Trophoblast cell (in vitro differentiated cells and primary cell): ENCODE data around the gene AMBP.

Source experiments
- DNase-seq, 2 donors: peaks; one replicate each; pipeline ENCODE4 v3.0.0-alpha.2; 2016
- H2AFZ ChIP-seq: 2 replicates; pipeline ENCODE4 v1.6.1; 2013; ENCODE audit warnings: low read length, moderate library complexity, mild to moderate bottlenecking; ENCODE audit not compliant: insufficient read depth, poor library complexity
- H2AK5ac ChIP-seq: 2 replicates; pipeline ENCODE4 v1.6.1; 2013; ENCODE audit warnings: mild to moderate bottlenecking, low read length
- H2BK120ac ChIP-seq: 2 replicates; pipeline ENCODE4 v1.6.1; 2013; ENCODE audit warnings: low read length, mild to moderate bottlenecking, moderate library complexity; ENCODE audit not compliant: insufficient read depth, poor library complexity
- H2BK12ac ChIP-seq: 2 replicates; pipeline ENCODE4 v1.6.1; 2013; ENCODE audit warnings: mild to moderate bottlenecking, low read length, moderate library complexity
- H2BK5ac ChIP-seq: 2 replicates; pipeline ENCODE4 v1.6.1; 2013; ENCODE audit warnings: low read length, low read depth, moderate library complexity, mild to moderate bottlenecking; ENCODE audit not compliant: poor library complexity
- H3K14ac ChIP-seq: 2 replicates; pipeline ENCODE4 v1.6.1; 2013; ENCODE audit warnings: mild to moderate bottlenecking, low read length
- H3K18ac ChIP-seq: 2 replicates; pipeline ENCODE4 v1.6.1; 2013; ENCODE audit warnings: mild to moderate bottlenecking, low read length
- H3K23ac ChIP-seq: 2 replicates; pipeline ENCODE4 v1.6.1; 2013; ENCODE audit warnings: low read length
- H3K27ac ChIP-seq: 2 replicates; pipeline ENCODE4 v1.5.1; 2013; ENCODE audit warnings: low read depth, mild to moderate bottlenecking, inconsistent platforms, low read length, moderate library complexity
- H3K27me3 ChIP-seq: 2 replicates; pipeline ENCODE4 v1.6.1; 2013; ENCODE audit warnings: inconsistent platforms, mild to moderate bottlenecking, low read length, moderate library complexity; ENCODE audit not compliant: insufficient read depth
- H3K36me3 ChIP-seq, 2 experiments: 1 replicate in 1 of 2; 2 replicates in 1 of 2; pipeline ENCODE4 v1.6.1; 2013; ENCODE audit warnings: low read length in 2 of 2, mild to moderate bottlenecking in 2 of 2, moderate library complexity in 1 of 2; ENCODE audit not compliant: insufficient read depth in 2 of 2, control insufficient read depth in 1 of 2
- H3K4ac ChIP-seq: 2 replicates; pipeline ENCODE4 v1.6.1; 2013; ENCODE audit warnings: low read depth, mild to moderate bottlenecking, low read length, moderate library complexity
- H3K4me1 ChIP-seq, 2 experiments: 1 replicate in 1 of 2; 2 replicates in 1 of 2; pipeline ENCODE4 v1.6.1; 2013; ENCODE audit warnings: low read length in 2 of 2, mild to moderate bottlenecking in 2 of 2, moderate library complexity in 1 of 2; ENCODE audit not compliant: insufficient read depth in 2 of 2, control insufficient read depth in 1 of 2
- H3K4me2 ChIP-seq: 2 replicates; pipeline ENCODE4 v1.6.1; 2013; ENCODE audit warnings: inconsistent platforms, mild to moderate bottlenecking, low read length, moderate library complexity
- H3K4me3 ChIP-seq: 2 replicates; pipeline ENCODE4 v1.5.1; 2013; ENCODE audit warnings: mild to moderate bottlenecking, low read depth, low read length, inconsistent platforms
- H3K79me1 ChIP-seq: one replicate; pipeline ENCODE4 v1.6.1; 2013; ENCODE audit warnings: low read length
- H3K79me2 ChIP-seq: 2 replicates; pipeline ENCODE4 v1.6.1; 2013; ENCODE audit warnings: low read length, mild to moderate bottlenecking; ENCODE audit not compliant: control insufficient read depth, insufficient read depth, poor library complexity
- H3K9ac ChIP-seq: 2 replicates; pipeline ENCODE4 v1.6.1; 2013; ENCODE audit warnings: mild to moderate bottlenecking, low read length
- H3K9me3 ChIP-seq: 2 replicates; pipeline ENCODE4 v1.6.1; 2013; ENCODE audit warnings: low read depth, mild to moderate bottlenecking, control low read depth, inconsistent platforms, low read length; ENCODE audit not compliant: insufficient read depth
- H4K12ac ChIP-seq: 2 replicates; pipeline ENCODE4 v1.6.1; 2013; ENCODE audit warnings: low read depth, mild to moderate bottlenecking, low read length, moderate library complexity
- H4K8ac ChIP-seq: 2 replicates; pipeline ENCODE4 v1.6.1; 2013; ENCODE audit warnings: low read depth, mild to moderate bottlenecking, low read length, moderate library complexity
- H4K91ac ChIP-seq: one replicate; pipeline ENCODE4 v1.6.1; 2013; ENCODE audit warnings: low read depth, mild to moderate bottlenecking, low read length, moderate library complexity
- WGBS: extraction: QIAGEN DNeasy Blood & Tissue Kit; methylation state at CpG from one replicate; pipeline ENCODE4 v1.1.7; 2013; ENCODE audit warnings: missing lambda C conversion rate; ENCODE audit not compliant: insufficient read length, insufficient coverage; ENCODE audit errors: extremely low coverage; 5-methylcytosine and 5-hydroxymethylcytosine counted together

The AMBP gene

DNA sequence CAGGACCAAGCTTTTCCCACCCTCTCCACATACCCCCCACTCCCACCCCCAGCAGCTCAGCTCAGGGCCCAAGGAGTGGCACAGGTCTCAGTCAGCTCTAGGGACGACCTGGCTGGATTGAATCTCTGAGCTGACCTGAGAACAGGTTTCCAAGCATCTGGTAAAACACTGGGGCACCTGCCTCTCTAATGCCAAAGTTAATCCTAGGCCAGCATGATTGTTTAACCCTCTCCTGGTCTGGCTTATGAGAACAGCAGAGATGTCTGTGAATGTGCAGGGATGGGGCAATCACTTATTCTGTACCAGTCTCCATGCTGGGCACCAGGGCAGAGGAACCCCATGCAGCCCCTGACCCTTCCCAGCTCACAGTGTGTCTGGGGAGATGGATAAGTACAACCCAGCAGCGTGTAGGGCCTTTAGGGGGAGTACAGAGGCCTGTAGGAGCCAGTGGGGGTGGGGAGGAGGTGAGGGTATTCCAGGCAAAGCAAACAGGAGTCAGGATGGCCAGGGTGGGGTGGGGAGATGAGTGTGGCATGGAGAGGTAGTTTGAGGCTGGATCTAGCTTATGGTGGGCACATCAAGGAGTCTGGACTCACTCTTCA, 21.7 kb upstream of the AMBP start:
- no peak overlapping the region for H4K12ac ChIP-seq
- H2BK5ac ChIP-seq, result no peak overlapping the region
- H3K4me1 ChIP-seq, result peaks cover 0 to 2% of the 10 kb centered on the region in 2 experiments
- H3K79me2 ChIP-seq, result no peaks in the 10 kb centered on the region
- H3K4me2 ChIP-seq, result no peak overlapping the region
- no peak overlapping the region for H3K23ac ChIP-seq
- DNase-seq, result peak in 1 of 2 donors; percentile 18
- H3K4me3 ChIP-seq, result no peak overlapping the region
- H4K8ac ChIP-seq, result no peak overlapping the region
- no peak overlapping the region for H2AFZ ChIP-seq
- peaks cover 11% of the 10 kb centered on the region for H3K27me3 ChIP-seq
- no peak overlapping the region for H2BK12ac ChIP-seq
- H3K9ac ChIP-seq, result no peak overlapping the region
- peaks cover 6% of the 10 kb centered on the region for H3K9me3 ChIP-seq
- no peak overlapping the region for H3K14ac ChIP-seq
- H3K27ac ChIP-seq, result no peak overlapping the region
- no peaks in the 10 kb centered on the region for H3K79me1 ChIP-seq
- no CpG with 5 or more reads among the region's 2 CpGs for WGBS
- H2AK5ac ChIP-seq, result no peak overlapping the region
- no peaks in the 10 kb centered on the region for H3K36me3 ChIP-seq
- no peak overlapping the region for H3K18ac ChIP-seq
- no peak overlapping the region for H4K91ac ChIP-seq
- H3K4ac ChIP-seq, result no peak overlapping the region
- H2BK120ac ChIP-seq, result no peak overlapping the region

DNA sequence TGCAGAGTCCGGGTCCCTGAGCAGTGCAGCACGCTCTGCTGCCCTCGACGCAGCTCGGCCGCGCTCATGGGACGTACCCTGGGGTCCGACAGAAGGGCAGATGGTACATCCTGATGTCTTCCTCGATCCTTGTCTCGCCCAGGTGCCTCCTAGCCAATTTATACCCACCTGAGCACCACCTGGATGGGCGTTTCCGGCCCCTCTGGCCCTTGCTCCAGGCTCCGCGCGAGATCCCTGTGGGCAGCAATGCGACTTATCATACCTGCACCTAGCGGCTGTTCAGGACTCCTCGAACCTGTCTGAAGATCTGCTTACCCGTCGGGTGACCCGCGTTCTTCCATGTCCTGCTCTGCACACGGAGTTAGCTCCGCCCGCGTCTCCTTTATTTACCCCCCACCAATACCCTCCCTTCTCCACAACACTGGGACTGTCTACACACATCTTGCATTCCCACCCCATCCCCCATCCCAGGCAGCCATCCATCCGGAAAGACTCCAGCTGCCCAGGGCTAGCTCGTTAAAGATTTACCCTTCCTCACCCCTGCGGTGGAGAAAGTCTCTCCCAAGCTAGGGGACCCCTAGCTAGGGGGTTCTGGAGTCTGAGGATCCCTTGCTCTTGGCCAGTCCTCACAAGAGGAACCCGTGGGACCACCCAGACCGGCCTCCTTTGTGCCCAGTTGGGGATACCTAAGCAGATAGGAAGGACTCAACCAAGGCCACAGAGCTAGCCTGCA, 21.0 kb upstream of the AMBP start, which contains the start of gene KIF12:
Gene KIF12 (minus strand): TSS at position 357 of the 733 bp plus-strand sequence. CDS start 16 bp downstream, at position 341.
- no peak within 1 kb of the TSS for H3K23ac ChIP-seq
- H2AFZ ChIP-seq, result peak within 1 kb of the TSS; percentile 39
- no peak within 1 kb of the TSS for H4K91ac ChIP-seq
- H3K79me1 ChIP-seq, result no peaks in the 10 kb centered on the region
- peak within 1 kb of the TSS; percentile 58 for H3K4me2 ChIP-seq
- no peak within 1 kb of the TSS for H3K14ac ChIP-seq
- H3K36me3 ChIP-seq, result no peaks in the 10 kb centered on the region
- peaks cover 11% of the 10 kb centered on the region for H3K27me3 ChIP-seq
- no CpG with 5 or more reads among the region's 32 CpGs for WGBS
- no peak within 1 kb of the TSS for H3K18ac ChIP-seq
- H3K79me2 ChIP-seq, result no peaks in the 10 kb centered on the region
- H3K4me1 ChIP-seq, result peaks cover 0 to 2% of the 10 kb centered on the region in 2 experiments
- no peak within 1 kb of the TSS for H4K12ac ChIP-seq
- H4K8ac ChIP-seq, result no peak within 1 kb of the TSS
- DNase-seq, result peak; percentile 54 to 73
- H2BK12ac ChIP-seq, result no peak within 1 kb of the TSS
- H3K4me3 ChIP-seq, result peak within 1 kb of the TSS; percentile 64
- no peak within 1 kb of the TSS for H3K27ac ChIP-seq
- no peak within 1 kb of the TSS for H2BK5ac ChIP-seq
- H3K9me3 ChIP-seq, result peaks cover 6% of the 10 kb centered on the region
- no peak within 1 kb of the TSS for H3K9ac ChIP-seq
- H2AK5ac ChIP-seq, result no peak within 1 kb of the TSS
- H3K4ac ChIP-seq, result no peak within 1 kb of the TSS
- H2BK120ac ChIP-seq, result no peak within 1 kb of the TSS

- no peak overlapping the region for H4K91ac ChIP-seq
- H3K4me3 ChIP-seq, result peak overlapping the region; percentile 64
- no peak overlapping the region for H2BK5ac ChIP-seq
- H2BK12ac ChIP-seq, result no peak overlapping the region
- H3K14ac ChIP-seq, result no peak overlapping the region
- H2BK120ac ChIP-seq, result no peak overlapping the region
- H3K4ac ChIP-seq, result no peak overlapping the region
- H3K9ac ChIP-seq, result no peak overlapping the region
- no peak overlapping the region for H3K27ac ChIP-seq
- no peaks in the 10 kb centered on the region for H3K79me2 ChIP-seq
- H4K12ac ChIP-seq, result no peak overlapping the region
- DNase-seq, result peak; percentile 59 to 76
- peaks cover 11% of the 10 kb centered on the region for H3K27me3 ChIP-seq
- H4K8ac ChIP-seq, result no peak overlapping the region
- WGBS, result no CpG with 5 or more reads among the region's 77 CpGs
- H3K9me3 ChIP-seq, result peaks cover 6% of the 10 kb centered on the region
- H3K79me1 ChIP-seq, result no peaks in the 10 kb centered on the region
- peak overlapping the region; percentile 39 for H2AFZ ChIP-seq
- peak overlapping the region; percentile 58 for H3K4me2 ChIP-seq
- H3K23ac ChIP-seq, result no peak overlapping the region
- H2AK5ac ChIP-seq, result no peak overlapping the region
- peaks cover 0 to 2% of the 10 kb centered on the region in 2 experiments for H3K4me1 ChIP-seq
- no peaks in the 10 kb centered on the region for H3K36me3 ChIP-seq
- H3K18ac ChIP-seq, result no peak overlapping the region
Measured at GRCh38 chr9:114098021-114098935, 20.2 kb upstream of the AMBP start.

DNA sequence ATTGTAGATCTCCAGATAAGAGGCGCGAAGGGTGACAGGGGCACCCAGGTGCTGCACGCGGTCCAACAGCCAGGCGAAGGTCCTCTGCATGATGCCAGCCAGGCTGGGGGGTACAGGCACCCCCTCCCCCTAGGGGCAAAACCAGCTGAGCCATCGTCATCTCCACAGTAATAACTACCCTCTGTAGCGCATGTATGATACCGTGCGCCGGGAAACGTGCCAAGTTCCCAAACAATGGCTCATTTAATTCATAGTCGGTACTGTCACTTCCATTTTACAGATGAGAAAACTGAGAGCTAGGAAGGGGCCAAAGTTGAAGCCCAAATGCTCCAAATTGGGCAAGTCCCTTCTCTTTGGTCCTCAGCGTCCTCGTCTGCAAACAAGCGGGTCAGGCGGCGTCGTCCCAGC, 19.5 kb upstream of the AMBP start:
- Histone ChIP-seq H3K4me2 (peak overlapping the region; percentile 58), H3K9ac (no peak overlapping the region), H3K23ac (no peak overlapping the region), H3K4me3 (no peak overlapping the region), H2AFZ (no peak overlapping the region), H3K14ac (no peak overlapping the region), H3K79me1 (no peaks in the 10 kb centered on the region), H2BK5ac (no peak overlapping the region), H4K8ac (no peak overlapping the region), H2BK120ac (no peak overlapping the region), H3K4ac (no peak overlapping the region), H3K27ac (no peak overlapping the region), H3K79me2 (no peaks in the 10 kb centered on the region), H3K18ac (no peak overlapping the region), H2AK5ac (no peak overlapping the region), H4K91ac (no peak overlapping the region), H3K36me3 (no peaks in the 10 kb centered on the region), H4K12ac (no peak overlapping the region), H3K27me3 (peaks cover 11% of the 10 kb centered on the region), H3K4me1 (peaks cover 0 to 2% of the 10 kb centered on the region in 2 experiments), H2BK12ac (no peak overlapping the region), H3K9me3 (peaks cover 6% of the 10 kb centered on the region)
- peak; percentile 20 to 42 for DNase-seq
- WGBS, result no CpG with 5 or more reads among the region's 18 CpGs
